Effector memory CD4-positive, alpha-beta T cell (primary cell): ENCODE data around the gene GCM1.

Experiments used
- DNase-seq, 3 donors: peaks; one replicate each; pipeline ENCODE4 v3.0.0-alpha.2; 2020
- H3K27ac ChIP-seq: 2 replicates; pipeline ENCODE4 v1.7.0; 2013; ENCODE audit warnings: mild to moderate bottlenecking, low read length, moderate library complexity; ENCODE audit not compliant: insufficient read depth, poor library complexity, severe bottlenecking
- H3K27me3 ChIP-seq: replicated peaks from 2 replicates; pipeline ENCODE4 v1.7.0; 2013; ENCODE audit warnings: mild to moderate bottlenecking, low read length; ENCODE audit not compliant: insufficient read depth, control insufficient read depth, poor library complexity, severe bottlenecking
- H3K36me3 ChIP-seq: 2 replicates; pipeline ENCODE4 v1.7.0; 2013; ENCODE audit warnings: mild to moderate bottlenecking, low read length, moderate library complexity; ENCODE audit not compliant: control insufficient read depth, insufficient read depth
- H3K4me1 ChIP-seq: 2 replicates; pipeline ENCODE4 v1.7.0; 2013; ENCODE audit warnings: low read length, mild to moderate bottlenecking; ENCODE audit not compliant: control insufficient read depth, insufficient read depth, poor library complexity, severe bottlenecking
- H3K4me3 ChIP-seq: 2 replicates; pipeline ENCODE4 v1.7.0; 2013; ENCODE audit warnings: low read length, low read depth, mild to moderate bottlenecking; ENCODE audit not compliant: insufficient read depth, poor library complexity, severe bottlenecking
- H3K9me3 ChIP-seq: 2 replicates; pipeline ENCODE4 v1.7.0; 2013; ENCODE audit warnings: mild to moderate bottlenecking, low read length, moderate library complexity; ENCODE audit not compliant: control insufficient read depth

Gene GCM1

GRCh38 chr6:53154071-53154470 lies 5.4 kb upstream of the GCM1 start:
- Histone ChIP-seq H3K27me3 (no peaks in the 10 kb centered on the region), H3K36me3 (no peaks in the 10 kb centered on the region), H3K9me3 (no peaks in the 10 kb centered on the region), H3K27ac (no peak overlapping the region), H3K4me1 (no peaks in the 10 kb centered on the region), H3K4me3 (no peak overlapping the region)
- no peak for DNase-seq

GRCh38 chr6:53152576-53152975 lies 3.9 kb upstream of the GCM1 start:
- H3K27ac ChIP-seq = no peak overlapping the region
- no peaks in the 10 kb centered on the region for H3K9me3 ChIP-seq
- no peak for DNase-seq
- no peaks in the 10 kb centered on the region for H3K27me3 ChIP-seq
- no peaks in the 10 kb centered on the region for H3K36me3 ChIP-seq
- no peaks in the 10 kb centered on the region for H3K4me1 ChIP-seq
- H3K4me3 ChIP-seq = no peak overlapping the region

GRCh38 chr6:53151676-53152075 lies 3.0 kb upstream of the GCM1 start:
- H3K27me3 ChIP-seq = no peaks in the 10 kb centered on the region
- no peaks in the 10 kb centered on the region for H3K4me1 ChIP-seq
- no peaks in the 10 kb centered on the region for H3K9me3 ChIP-seq
- no peak overlapping the region for H3K4me3 ChIP-seq
- no peaks in the 10 kb centered on the region for H3K36me3 ChIP-seq
- DNase-seq = no peak
- H3K27ac ChIP-seq = no peak overlapping the region

- DNase-seq = no peak
- Histone ChIP-seq H3K4me3 (no peak overlapping the region), H3K36me3 (no peaks in the 10 kb centered on the region), H3K27me3 (no peaks in the 10 kb centered on the region), H3K9me3 (no peaks in the 10 kb centered on the region), H3K27ac (no peak overlapping the region), H3K4me1 (no peaks in the 10 kb centered on the region)
Measured at GRCh38 chr6:53144802-53145201, 3.8 kb downstream of the GCM1 start.

GRCh38 chr6:53143710-53144109 lies 4.9 kb downstream of the GCM1 start:
- H3K36me3 ChIP-seq = no peaks in the 10 kb centered on the region
- H3K27me3 ChIP-seq = no peaks in the 10 kb centered on the region
- H3K4me3 ChIP-seq = no peak overlapping the region
- H3K9me3 ChIP-seq = no peaks in the 10 kb centered on the region
- no peak overlapping the region for H3K27ac ChIP-seq
- no peaks in the 10 kb centered on the region for H3K4me1 ChIP-seq
- no peak for DNase-seq

GRCh38 chr6:53142810-53143209 lies 5.8 kb downstream of the GCM1 start:
- no peaks in the 10 kb centered on the region for H3K4me1 ChIP-seq
- no peaks in the 10 kb centered on the region for H3K9me3 ChIP-seq
- H3K4me3 ChIP-seq = no peak overlapping the region
- no peaks in the 10 kb centered on the region for H3K36me3 ChIP-seq
- DNase-seq = no peak
- no peaks in the 10 kb centered on the region for H3K27me3 ChIP-seq
- H3K27ac ChIP-seq = no peak overlapping the region

- H3K9me3 ChIP-seq = no peaks in the 10 kb centered on the region
Measured at GRCh38 chr6:53139841-53140413, 8.7 kb downstream of the GCM1 start.

GRCh38 chr6:53136000-53136609 lies 12.5 kb downstream of the GCM1 start:
- H3K4me1 ChIP-seq = no peaks in the 10 kb centered on the region
- no peak for DNase-seq
- no peaks in the 10 kb centered on the region for H3K9me3 ChIP-seq
- H3K27me3 ChIP-seq = no peaks in the 10 kb centered on the region
- no peak overlapping the region for H3K4me3 ChIP-seq
- H3K27ac ChIP-seq = no peak overlapping the region
- H3K36me3 ChIP-seq = no peaks in the 10 kb centered on the region

More at GRCh38 chr6:53139841-53140413, 8.7 kb downstream of the GCM1 start:
- Histone ChIP-seq H3K4me1 (no peaks in the 10 kb centered on the region), H3K27me3 (no peaks in the 10 kb centered on the region), H3K36me3 (no peaks in the 10 kb centered on the region), H3K27ac (no peak overlapping the region), H3K4me3 (no peak overlapping the region)
- no peak for DNase-seq

- Histone ChIP-seq H3K27me3 (no peaks in the 10 kb centered on the region), H3K27ac (no peak overlapping the region)
- DNase-seq = no peak
Measured at GRCh38 chr6:53134601-53135235, 13.9 kb downstream of the GCM1 start.

GRCh38 chr6:53133961-53134360 lies 14.7 kb downstream of the GCM1 start:
- DNase-seq = no peak

More at GRCh38 chr6:53134601-53135235, 13.9 kb downstream of the GCM1 start:
- Histone ChIP-seq H3K36me3 (no peaks in the 10 kb centered on the region), H3K9me3 (no peaks in the 10 kb centered on the region), H3K4me3 (no peak overlapping the region), H3K4me1 (no peaks in the 10 kb centered on the region)

More at GRCh38 chr6:53133961-53134360, 14.7 kb downstream of the GCM1 start:
- no peaks in the 10 kb centered on the region for H3K27me3 ChIP-seq
- H3K4me3 ChIP-seq = no peak overlapping the region
- no peak overlapping the region for H3K27ac ChIP-seq
- H3K36me3 ChIP-seq = no peaks in the 10 kb centered on the region
- no peaks in the 10 kb centered on the region for H3K9me3 ChIP-seq
- H3K4me1 ChIP-seq = no peaks in the 10 kb centered on the region
